ENCODE measurements around the gene ZNF350.
"Not testable (repeated sequence)": the region's sequence is repeated elsewhere in the genome, so short reads cannot be mapped to it uniquely, and the experiment has no call there.

ZNF350 gene

DNA sequence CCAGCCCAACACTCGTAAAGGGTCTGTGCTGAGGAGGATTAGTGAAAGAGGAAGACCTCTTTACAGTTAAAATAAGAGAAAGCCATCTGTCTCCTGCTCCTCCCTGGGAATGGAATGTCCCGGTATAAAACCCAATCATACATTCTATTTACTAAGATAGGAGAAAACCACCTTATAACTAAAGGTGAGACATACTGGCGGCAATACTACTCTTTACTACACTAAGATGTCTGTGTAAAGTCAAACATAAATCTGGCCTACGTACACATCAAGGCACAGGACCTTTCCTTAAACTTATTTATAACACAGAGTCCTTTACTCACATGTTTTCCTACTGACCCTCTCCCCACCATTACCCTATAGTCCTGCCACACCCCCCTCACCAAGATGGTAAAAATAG, 3.3 kb downstream of the ZNF350 start:
- peaks cover 83% of the 10 kb centered on the region for H3K79me2 ChIP-seq (ENCODE audit: insufficient read depth, low read length)
- no peak for DNase-seq
- no peak for TF ChIP-seq EZH2 (IDR thresholded peaks at IDR 0.05; ENCODE audit: borderline replicate concordance, low read depth, low read length, severe bottlenecking)
- TF ChIP-seq, protein P1, sequence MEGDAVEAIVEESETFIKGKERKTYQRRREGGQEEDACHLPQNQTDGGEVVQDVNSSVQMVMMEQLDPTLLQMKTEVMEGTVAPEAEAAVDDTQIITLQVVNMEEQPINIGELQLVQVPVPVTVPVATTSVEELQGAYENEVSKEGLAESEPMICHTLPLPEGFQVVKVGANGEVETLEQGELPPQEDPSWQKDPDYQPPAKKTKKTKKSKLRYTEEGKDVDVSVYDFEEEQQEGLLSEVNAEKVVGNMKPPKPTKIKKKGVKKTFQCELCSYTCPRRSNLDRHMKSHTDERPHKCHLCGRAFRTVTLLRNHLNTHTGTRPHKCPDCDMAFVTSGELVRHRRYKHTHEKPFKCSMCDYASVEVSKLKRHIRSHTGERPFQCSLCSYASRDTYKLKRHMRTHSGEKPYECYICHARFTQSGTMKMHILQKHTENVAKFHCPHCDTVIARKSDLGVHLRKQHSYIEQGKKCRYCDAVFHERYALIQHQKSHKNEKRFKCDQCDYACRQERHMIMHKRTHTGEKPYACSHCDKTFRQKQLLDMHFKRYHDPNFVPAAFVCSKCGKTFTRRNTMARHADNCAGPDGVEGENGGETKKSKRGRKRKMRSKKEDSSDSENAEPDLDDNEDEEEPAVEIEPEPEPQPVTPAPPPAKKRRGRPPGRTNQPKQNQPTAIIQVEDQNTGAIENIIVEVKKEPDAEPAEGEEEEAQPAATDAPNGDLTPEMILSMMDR (IDR thresholded peaks at IDR 0.05; ENCODE audit: borderline replicate concordance, extremely low read depth, low read length, poor library complexity, severe bottlenecking): no peak
- H3K9me3 ChIP-seq (ENCODE audit: insufficient read depth, low read length, severe bottlenecking): peaks cover 64% of the 10 kb centered on the region
- H2AFZ ChIP-seq (ENCODE audit: low read depth, low read length): no peak overlapping the region
- no peak for ATAC-seq (ENCODE audit: insufficient read depth, low read depth)
- H3K27ac ChIP-seq (ENCODE audit: low read length): no peak overlapping the region
- no peak overlapping the region for H3K4me3 ChIP-seq (ENCODE audit: low read depth in 1 of 2, low read length in 2 of 2)
- H3K36me3 ChIP-seq (ENCODE audit: insufficient read depth, low read length): peaks cover 64% of the 10 kb centered on the region
- H4K20me1 ChIP-seq (ENCODE audit: insufficient read depth, low read length): no peaks in the 10 kb centered on the region
- no peak overlapping the region for H3K4me2 ChIP-seq (ENCODE audit: insufficient read depth, low read length)
- peaks cover 23% of the 10 kb centered on the region for H3K4me1 ChIP-seq (ENCODE audit: insufficient read depth, low read length)
- H3K9ac ChIP-seq (ENCODE audit: low read depth, low read length): no peak overlapping the region
- H3K27me3 ChIP-seq (ENCODE audit: insufficient read depth, low read length, poor library complexity): no peaks in the 10 kb centered on the region

DNA sequence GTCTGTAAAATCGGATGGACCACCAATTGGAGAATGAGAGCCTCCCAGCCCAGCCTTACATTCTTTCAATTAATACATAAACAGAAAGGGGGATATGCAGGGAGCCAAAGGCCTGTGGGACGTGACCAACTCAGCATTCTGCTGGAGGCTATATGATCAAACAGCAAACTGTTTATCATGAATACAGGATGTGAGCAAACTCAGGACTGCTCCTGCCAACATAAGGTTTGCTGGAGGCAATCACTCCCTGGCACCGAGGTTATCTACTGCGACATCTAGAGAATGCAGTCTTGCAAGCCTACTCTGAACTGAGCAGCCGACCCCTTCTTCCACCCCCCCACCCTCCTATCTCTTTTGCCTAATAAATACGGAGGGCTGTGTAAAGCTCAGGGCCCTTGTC, 5.7 kb downstream of the ZNF350 start:
- Histone ChIP-seq H3K9me3 (ENCODE audit: insufficient read depth, low read length, severe bottlenecking) (peaks cover 73% of the 10 kb centered on the region), H3K79me2 (ENCODE audit: insufficient read depth, low read length) (peaks cover 96% of the 10 kb centered on the region), H3K4me1 (ENCODE audit: insufficient read depth, low read length) (peaks cover 15% of the 10 kb centered on the region), H3K36me3 (ENCODE audit: insufficient read depth, low read length) (peaks cover 67% of the 10 kb centered on the region)
- not testable (repeated sequence) for DNase-seq; H4K20me1 ChIP-seq (ENCODE audit: insufficient read depth, low read length); H3K27ac ChIP-seq (ENCODE audit: low read length); H3K27me3 ChIP-seq (ENCODE audit: insufficient read depth, low read length, poor library complexity); H2AFZ ChIP-seq (ENCODE audit: low read depth, low read length); H3K9ac ChIP-seq (ENCODE audit: low read depth, low read length); H3K4me2 ChIP-seq (ENCODE audit: insufficient read depth, low read length); H3K4me3 ChIP-seq (ENCODE audit: low read depth in 1 of 2, low read length in 2 of 2); ATAC-seq (ENCODE audit: insufficient read depth, low read depth)

DNA sequence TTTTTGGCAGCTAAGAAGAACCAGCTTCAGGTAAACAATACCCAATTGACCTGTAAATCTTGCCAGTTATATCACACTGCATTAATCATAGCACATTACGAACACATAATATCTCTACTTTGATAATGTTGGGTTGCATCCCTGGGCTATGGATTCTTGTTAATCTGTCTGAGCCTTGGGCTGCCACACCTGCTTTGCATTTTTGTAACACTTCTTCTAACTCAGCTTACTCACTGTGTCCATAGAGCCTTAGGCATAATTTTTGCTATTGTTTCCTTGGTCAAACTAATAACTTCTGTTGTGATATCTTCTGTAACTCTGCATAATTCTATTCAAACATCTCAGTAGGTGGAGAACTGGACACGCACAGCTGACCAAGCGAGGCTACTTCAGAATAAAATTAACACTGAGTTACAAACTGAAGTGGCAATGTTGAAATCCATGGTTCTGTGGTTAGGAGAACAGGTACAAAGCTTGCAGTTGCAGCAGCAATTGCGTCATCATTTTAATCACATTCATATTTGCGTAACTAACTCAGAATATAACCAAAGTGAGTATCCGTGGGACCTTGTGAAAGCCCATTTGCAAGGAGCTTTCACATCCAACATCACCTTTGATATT, 6.4 kb downstream of the ZNF350 start:
- no peaks in the 10 kb centered on the region for H3K27me3 ChIP-seq (ENCODE audit: insufficient read depth, low read length, poor library complexity)
- no peaks in the 10 kb centered on the region for H4K20me1 ChIP-seq (ENCODE audit: insufficient read depth, low read length)
- ATAC-seq (ENCODE audit: insufficient read depth, low read depth): no peak
- H3K4me3 ChIP-seq (ENCODE audit: low read depth in 1 of 2, low read length in 2 of 2): no peak overlapping the region
- DNase-seq: no peak
- H3K9me3 ChIP-seq (ENCODE audit: insufficient read depth, low read length, severe bottlenecking): peaks cover 74% of the 10 kb centered on the region
- no peak overlapping the region for H3K27ac ChIP-seq (ENCODE audit: low read length)
- peaks cover 92% of the 10 kb centered on the region for H3K79me2 ChIP-seq (ENCODE audit: insufficient read depth, low read length)
- no peak overlapping the region for H3K9ac ChIP-seq (ENCODE audit: low read depth, low read length)
- TF ChIP-seq EZH2 (IDR thresholded peaks at IDR 0.05; ENCODE audit: borderline replicate concordance, low read depth, low read length, severe bottlenecking): no peak
- TF ChIP-seq, protein P1 (IDR thresholded peaks at IDR 0.05; ENCODE audit: borderline replicate concordance, extremely low read depth, low read length, poor library complexity, severe bottlenecking): no peak
- peaks cover 67% of the 10 kb centered on the region for H3K36me3 ChIP-seq (ENCODE audit: insufficient read depth, low read length)
- H3K4me2 ChIP-seq (ENCODE audit: insufficient read depth, low read length): no peak overlapping the region
- H2AFZ ChIP-seq (ENCODE audit: low read depth, low read length): no peak overlapping the region
- H3K4me1 ChIP-seq (ENCODE audit: insufficient read depth, low read length): peaks cover 8% of the 10 kb centered on the region

DNA sequence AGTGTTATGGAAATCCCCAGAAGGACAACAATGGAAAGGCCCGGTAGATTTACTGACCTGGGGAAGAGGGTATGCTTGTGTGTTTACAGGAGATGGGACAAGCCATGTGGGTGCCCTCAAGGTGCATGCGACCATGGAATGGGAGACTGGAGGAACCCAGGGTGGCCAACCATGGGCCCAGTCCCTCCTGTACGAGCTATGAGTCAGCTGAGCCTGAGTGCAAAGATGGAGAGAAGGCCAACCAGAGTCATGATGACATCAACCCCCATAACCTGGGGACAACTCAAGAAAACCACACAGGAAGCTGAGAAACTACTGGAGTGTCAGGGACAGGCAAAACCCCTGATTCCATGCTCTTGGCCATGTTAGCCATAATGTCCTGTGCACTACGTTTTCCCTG, 7.8 kb downstream of the ZNF350 start:
- no peak overlapping the region for H3K4me2 ChIP-seq (ENCODE audit: insufficient read depth, low read length)
- peaks cover 83% of the 10 kb centered on the region for H3K79me2 ChIP-seq (ENCODE audit: insufficient read depth, low read length)
- H2AFZ ChIP-seq (ENCODE audit: low read depth, low read length): no peak overlapping the region
- ATAC-seq (ENCODE audit: insufficient read depth, low read depth) (no peak), DNase-seq (no peak)
- H3K27ac ChIP-seq (ENCODE audit: low read length): no peak overlapping the region
- no peak overlapping the region; a peak in 1 of 4 replicates for H3K4me3 ChIP-seq (ENCODE audit: low read depth in 1 of 2, low read length in 2 of 2)
- peaks cover 75% of the 10 kb centered on the region for H3K9me3 ChIP-seq (ENCODE audit: insufficient read depth, low read length, severe bottlenecking)
- H3K27me3 ChIP-seq (ENCODE audit: insufficient read depth, low read length, poor library complexity): no peaks in the 10 kb centered on the region
- peaks cover 70% of the 10 kb centered on the region for H3K36me3 ChIP-seq (ENCODE audit: insufficient read depth, low read length)
- H3K9ac ChIP-seq (ENCODE audit: low read depth, low read length): no peak overlapping the region
- peaks cover 2% of the 10 kb centered on the region; the same call in 1 of the 2 replicates for H3K4me1 ChIP-seq (ENCODE audit: insufficient read depth, low read length)
- no peaks in the 10 kb centered on the region for H4K20me1 ChIP-seq (ENCODE audit: insufficient read depth, low read length)
- TF ChIP-seq, protein P1 (IDR thresholded peaks at IDR 0.05; ENCODE audit: borderline replicate concordance, extremely low read depth, low read length, poor library complexity, severe bottlenecking): no peak
- no peak for TF ChIP-seq EZH2 (IDR thresholded peaks at IDR 0.05; ENCODE audit: borderline replicate concordance, low read depth, low read length, severe bottlenecking)

All from DND-41 (cell line).